ENCODE results near the gene DHX30. TPM values are rescaled to one million over a fixed set of nuclear protein-coding genes. Genes with fewer than 3 reads are reported as not detected.

The DHX30 gene
- polyA plus RNA-seq, 1 of the 3 experiments (the other 2 are of a cell fraction), result 86.3 TPM

DNA sequence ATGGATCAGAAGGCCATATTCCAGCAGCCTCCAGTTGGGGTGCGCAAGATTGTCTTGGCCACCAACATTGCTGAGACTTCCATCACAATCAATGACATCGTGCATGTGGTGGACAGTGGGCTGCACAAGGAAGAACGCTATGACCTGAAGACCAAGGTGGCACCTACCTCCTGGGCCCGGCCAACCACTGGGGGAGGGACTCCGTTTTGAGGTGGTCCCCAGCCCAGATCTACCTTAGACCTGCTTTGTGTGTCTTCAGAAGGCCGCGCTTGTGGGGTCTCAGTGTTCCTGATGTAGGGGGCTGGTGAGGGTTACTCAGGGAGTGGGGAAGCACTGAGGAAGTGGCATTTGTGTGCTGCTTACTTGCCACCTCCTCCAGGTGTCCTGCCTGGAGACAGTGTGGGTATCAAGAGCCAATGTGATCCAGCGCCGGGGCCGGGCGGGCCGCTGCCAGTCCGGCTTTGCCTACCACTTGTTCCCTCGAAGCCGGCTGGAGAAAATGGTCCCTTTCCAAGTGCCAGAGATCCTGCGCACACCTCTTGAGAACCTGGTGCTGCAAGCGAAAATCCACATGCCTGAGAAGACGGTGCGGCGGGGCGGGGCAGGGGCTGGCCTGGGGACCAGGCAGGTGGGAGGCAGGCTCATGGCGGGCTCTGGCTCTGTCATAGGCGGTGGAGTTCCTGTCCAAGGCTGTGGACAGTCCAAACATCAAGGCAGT is 45.0 kb downstream of the DHX30 start:
- peaks cover 34 to 87% of the 10 kb centered on the region in 2 experiments for H3K36me3 ChIP-seq (replicated peaks in 1 of 2; ENCODE audit: control insufficient read depth in 1 of 2, insufficient read depth in 2 of 2, low read length in 1 of 2)
- TF ChIP-seq SIN3A (IDR thresholded peaks at IDR 0.05; ENCODE audit: borderline replicate concordance, low read depth, low read length) (no peak), MEF2A (IDR thresholded peaks at IDR 0.05; ENCODE audit: borderline replicate concordance, low read depth) (no peak), CHD2 (IDR thresholded peaks at IDR 0.05; ENCODE audit: low read length, partially characterized antibody) (no peak), JUND (IDR thresholded peaks at IDR 0.05) (no peak), RXRA (IDR thresholded peaks at IDR 0.05; ENCODE audit: borderline replicate concordance, low read depth) (no peak)
- TF ChIP-seq, protein P1, sequence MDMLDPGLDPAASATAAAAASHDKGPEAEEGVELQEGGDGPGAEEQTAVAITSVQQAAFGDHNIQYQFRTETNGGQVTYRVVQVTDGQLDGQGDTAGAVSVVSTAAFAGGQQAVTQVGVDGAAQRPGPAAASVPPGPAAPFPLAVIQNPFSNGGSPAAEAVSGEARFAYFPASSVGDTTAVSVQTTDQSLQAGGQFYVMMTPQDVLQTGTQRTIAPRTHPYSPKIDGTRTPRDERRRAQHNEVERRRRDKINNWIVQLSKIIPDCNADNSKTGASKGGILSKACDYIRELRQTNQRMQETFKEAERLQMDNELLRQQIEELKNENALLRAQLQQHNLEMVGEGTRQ (IDR thresholded peaks at IDR 0.05; ENCODE audit: borderline replicate concordance, low read depth, low read length), result no peak
- no peak overlapping the region for H3K9ac ChIP-seq
- no peaks in the 10 kb centered on the region for H3K9me3 ChIP-seq
- WGBS (ENCODE audit: low lambda C conversion rate), result 95% methylated on average over 19 of the region's 23 CpGs
- peaks cover 28% of the 10 kb centered on the region for H3F3A ChIP-seq (replicated peaks; ENCODE audit: insufficient read depth)
- CTCF ChIA-PET, result interaction anchor here (1.2 kb wide), 1 partner anchor 11 kb away, joined by 4 read pairs; no protein-coding TSS in a partner anchor
- no peak overlapping the region for H3K4me3 ChIP-seq (ENCODE audit: low read depth in 2 of 2, low read length in 1 of 2)
- peaks cover 29% of the 10 kb centered on the region; the same call in 1 of the 2 replicates for H4K20me1 ChIP-seq (ENCODE audit: insufficient read depth)
- no peaks in the 10 kb centered on the region for H3K27me3 ChIP-seq (ENCODE audit: insufficient read depth)
- no peaks in the 10 kb centered on the region for H3K79me2 ChIP-seq (ENCODE audit: insufficient read depth)
- no peak overlapping the region; a peak in 1 of 4 replicates for H3K27ac ChIP-seq (ENCODE audit: low read depth in 2 of 2, low read length in 1 of 2)
- DNase-seq, result no peak
- POLR2A ChIA-PET, result no interaction called here
- H3K4me2 ChIP-seq, result no peak overlapping the region
- no peaks in the 10 kb centered on the region for H3K4me1 ChIP-seq (ENCODE audit: control insufficient read depth in 1 of 2, insufficient read depth in 2 of 2, low read depth in 1 of 2, low read length in 1 of 2)
- H3K9me2 ChIP-seq, result no peaks in the 10 kb centered on the region
- no peak overlapping the region for H2AFZ ChIP-seq (ENCODE audit: low read depth)

DNA sequence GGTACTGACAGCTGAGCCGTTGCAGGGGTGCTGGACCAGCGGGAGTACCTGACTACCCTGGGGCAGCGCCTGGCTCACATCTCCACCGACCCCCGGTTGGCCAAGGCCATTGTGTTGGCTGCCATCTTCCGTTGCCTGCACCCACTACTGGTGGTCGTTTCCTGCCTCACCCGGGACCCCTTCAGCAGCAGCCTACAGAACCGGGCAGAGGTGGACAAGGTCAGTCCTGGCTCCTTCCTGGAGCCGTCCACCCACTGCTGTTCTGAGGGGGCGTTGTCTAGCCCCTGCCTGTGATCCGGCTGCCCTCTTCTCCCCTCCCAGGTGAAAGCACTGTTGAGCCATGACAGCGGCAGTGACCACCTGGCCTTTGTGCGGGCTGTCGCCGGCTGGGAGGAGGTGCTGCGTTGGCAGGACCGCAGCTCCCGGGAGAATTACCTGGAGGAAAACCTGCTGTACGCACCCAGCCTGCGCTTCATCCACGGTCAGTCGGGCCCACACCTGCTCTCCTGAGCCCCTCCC is 45.7 kb downstream of the DHX30 start:
- H3K27me3 ChIP-seq (ENCODE audit: insufficient read depth), result no peaks in the 10 kb centered on the region
- H3K36me3 ChIP-seq (replicated peaks in 1 of 2; ENCODE audit: control insufficient read depth in 1 of 2, insufficient read depth in 2 of 2, low read length in 1 of 2), result peaks cover 27 to 83% of the 10 kb centered on the region in 2 experiments
- no peak overlapping the region for H3K27ac ChIP-seq (ENCODE audit: low read depth in 2 of 2, low read length in 1 of 2)
- ChIA-PET CTCF (interaction anchor here (1.8 to 2.7 kb wide), 4 partner anchors 8 to 303 kb away, joined by 7 to 28 read pairs (median 14); no protein-coding TSS in a partner anchor), POLR2A (no interaction called here)
- H4K20me1 ChIP-seq (ENCODE audit: insufficient read depth), result peaks cover 29% of the 10 kb centered on the region; the same call in 1 of the 2 replicates
- no peaks in the 10 kb centered on the region for H3K4me1 ChIP-seq (ENCODE audit: control insufficient read depth in 1 of 2, insufficient read depth in 2 of 2, low read depth in 1 of 2, low read length in 1 of 2)
- H3K9me2 ChIP-seq, result no peaks in the 10 kb centered on the region
- H3K9me3 ChIP-seq, result no peaks in the 10 kb centered on the region
- DNase-seq, result no peak
- no peak for TF ChIP-seq NRF1 (IDR thresholded peaks at IDR 0.05; ENCODE audit: low read depth, low read length)
- TF ChIP-seq EZH2phosphoT487 (IDR thresholded peaks at IDR 0.05; ENCODE audit: borderline replicate concordance, low read depth), result no peak
- no peak for TF ChIP-seq SMC3 (IDR thresholded peaks at IDR 0.05; ENCODE audit: low read depth, low read length)
- TF ChIP-seq, protein P2, sequence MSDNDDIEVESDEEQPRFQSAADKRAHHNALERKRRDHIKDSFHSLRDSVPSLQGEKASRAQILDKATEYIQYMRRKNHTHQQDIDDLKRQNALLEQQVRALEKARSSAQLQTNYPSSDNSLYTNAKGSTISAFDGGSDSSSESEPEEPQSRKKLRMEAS (IDR thresholded peaks at IDR 0.05; ENCODE audit: low read depth), result no peak
- TF ChIP-seq TCF12 (IDR thresholded peaks at IDR 0.05), result no peak
- no peak for TF ChIP-seq SIN3A (IDR thresholded peaks at IDR 0.05; ENCODE audit: borderline replicate concordance, low read depth, low read length)
- TF ChIP-seq, protein P3, sequence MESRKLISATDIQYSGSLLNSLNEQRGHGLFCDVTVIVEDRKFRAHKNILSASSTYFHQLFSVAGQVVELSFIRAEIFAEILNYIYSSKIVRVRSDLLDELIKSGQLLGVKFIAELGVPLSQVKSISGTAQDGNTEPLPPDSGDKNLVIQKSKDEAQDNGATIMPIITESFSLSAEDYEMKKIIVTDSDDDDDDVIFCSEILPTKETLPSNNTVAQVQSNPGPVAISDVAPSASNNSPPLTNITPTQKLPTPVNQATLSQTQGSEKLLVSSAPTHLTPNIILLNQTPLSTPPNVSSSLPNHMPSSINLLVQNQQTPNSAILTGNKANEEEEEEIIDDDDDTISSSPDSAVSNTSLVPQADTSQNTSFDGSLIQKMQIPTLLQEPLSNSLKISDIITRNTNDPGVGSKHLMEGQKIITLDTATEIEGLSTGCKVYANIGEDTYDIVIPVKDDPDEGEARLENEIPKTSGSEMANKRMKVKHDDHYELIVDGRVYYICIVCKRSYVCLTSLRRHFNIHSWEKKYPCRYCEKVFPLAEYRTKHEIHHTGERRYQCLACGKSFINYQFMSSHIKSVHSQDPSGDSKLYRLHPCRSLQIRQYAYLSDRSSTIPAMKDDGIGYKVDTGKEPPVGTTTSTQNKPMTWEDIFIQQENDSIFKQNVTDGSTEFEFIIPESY (IDR thresholded peaks at IDR 0.05; ENCODE audit: borderline replicate concordance, low read depth), result no peak
- no peak for TF ChIP-seq FOXJ3 (CRISPR knock-in tag; IDR thresholded peaks at IDR 0.05)
- no peak for TF ChIP-seq TEAD4 (IDR thresholded peaks at IDR 0.05; ENCODE audit: borderline replicate concordance, insufficient read depth)
- TF ChIP-seq MXI1 (IDR thresholded peaks at IDR 0.05; ENCODE audit: low read depth, low read length), result no peak
- TF ChIP-seq MEF2A (IDR thresholded peaks at IDR 0.05; ENCODE audit: borderline replicate concordance, low read depth), result no peak
- TF ChIP-seq GATA2 (CRISPR knock-in tag; IDR thresholded peaks at IDR 0.05), result no peak
- TF ChIP-seq FOXM1 (IDR thresholded peaks at IDR 0.05; ENCODE audit: low read depth), result no peak
- TF ChIP-seq, protein P4, sequence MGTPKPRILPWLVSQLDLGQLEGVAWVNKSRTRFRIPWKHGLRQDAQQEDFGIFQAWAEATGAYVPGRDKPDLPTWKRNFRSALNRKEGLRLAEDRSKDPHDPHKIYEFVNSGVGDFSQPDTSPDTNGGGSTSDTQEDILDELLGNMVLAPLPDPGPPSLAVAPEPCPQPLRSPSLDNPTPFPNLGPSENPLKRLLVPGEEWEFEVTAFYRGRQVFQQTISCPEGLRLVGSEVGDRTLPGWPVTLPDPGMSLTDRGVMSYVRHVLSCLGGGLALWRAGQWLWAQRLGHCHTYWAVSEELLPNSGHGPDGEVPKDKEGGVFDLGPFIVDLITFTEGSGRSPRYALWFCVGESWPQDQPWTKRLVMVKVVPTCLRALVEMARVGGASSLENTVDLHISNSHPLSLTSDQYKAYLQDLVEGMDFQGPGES (IDR thresholded peaks at IDR 0.05; ENCODE audit: low read depth, low read length), result no peak
- TF ChIP-seq, protein P1 (IDR thresholded peaks at IDR 0.05; ENCODE audit: borderline replicate concordance, low read depth, low read length), result no peak
- no peak for TF ChIP-seq JUND (IDR thresholded peaks at IDR 0.05)
- TF ChIP-seq RFX5 (IDR thresholded peaks at IDR 0.05; ENCODE audit: low read length), result no peak
- no peak for TF ChIP-seq FOSL2 (IDR thresholded peaks at IDR 0.05; ENCODE audit: borderline replicate concordance, low read depth)
- TF ChIP-seq RCOR1 (IDR thresholded peaks at IDR 0.05; ENCODE audit: low read length), result no peak
- H3K4me2 ChIP-seq, result no peak overlapping the region
- 97% methylated on average over 14 of the region's 23 CpGs for WGBS (ENCODE audit: low lambda C conversion rate)
- H2AFZ ChIP-seq (ENCODE audit: low read depth), result no peak overlapping the region
- H3K4me3 ChIP-seq (ENCODE audit: low read depth in 2 of 2, low read length in 1 of 2), result no peak overlapping the region
- H3F3A ChIP-seq (replicated peaks; ENCODE audit: insufficient read depth), result peaks cover 28% of the 10 kb centered on the region
- no peak overlapping the region for H3K9ac ChIP-seq
- no peaks in the 10 kb centered on the region for H3K79me2 ChIP-seq (ENCODE audit: insufficient read depth)
